Chondrocyte (in vitro differentiated cells): ENCODE data around the gene ZNF618. TPM values are rescaled to one million over a fixed set of nuclear protein-coding genes. Genes with fewer than 3 reads are reported as not detected.

Experiments
- DNase-seq: peaks from one replicate; pipeline ENCODE4 v3.0.0; 2021; ENCODE audit warnings: mixed read lengths, low spot score
- H3K27ac Mint-ChIP-seq: one replicate; pipeline ENCODE4 v1.8.0; 2021; ENCODE audit warnings: mild to moderate bottlenecking, moderate library complexity, mixed read lengths; ENCODE audit not compliant: unreplicated experiment
- H3K27me3 Mint-ChIP-seq: 2 replicates; pipeline ENCODE4 v1.8.0; 2021; ENCODE audit warnings: low read depth, mixed read lengths
- H3K36me3 Mint-ChIP-seq: 2 replicates; pipeline ENCODE4 v1.8.0; 2021; ENCODE audit warnings: low read depth, mixed read lengths
- H3K4me1 Mint-ChIP-seq: 2 replicates; pipeline ENCODE4 v1.8.0; 2021; ENCODE audit warnings: low read depth, mild to moderate bottlenecking, mixed read lengths
- H3K4me3 Mint-ChIP-seq: one replicate; pipeline ENCODE4 v1.8.0; 2021; ENCODE audit warnings: mild to moderate bottlenecking, moderate library complexity, mixed read lengths; ENCODE audit not compliant: unreplicated experiment
- H3K9me3 Mint-ChIP-seq: 2 replicates; pipeline ENCODE4 v1.8.0; 2021; ENCODE audit warnings: low read depth, mixed read lengths
- CTCF ChIP-seq: fragments of 200-600 bp; sonication (generic); IDR thresholded peaks from 2 replicates; pipeline ENCODE4 v1.5.0; 2021; ENCODE audit warnings: antibody characterized with exemption, mild to moderate bottlenecking, moderate library complexity
- total RNA-seq: library from RNA; stranded (reverse); gene quantifications from 3 replicates; pipeline ENCODE4 v1.2.1, GENCODE V29; 2021

Gene ZNF618
- total RNA-seq, 1 donor from 2014 or later = 25.5 TPM

DNA sequence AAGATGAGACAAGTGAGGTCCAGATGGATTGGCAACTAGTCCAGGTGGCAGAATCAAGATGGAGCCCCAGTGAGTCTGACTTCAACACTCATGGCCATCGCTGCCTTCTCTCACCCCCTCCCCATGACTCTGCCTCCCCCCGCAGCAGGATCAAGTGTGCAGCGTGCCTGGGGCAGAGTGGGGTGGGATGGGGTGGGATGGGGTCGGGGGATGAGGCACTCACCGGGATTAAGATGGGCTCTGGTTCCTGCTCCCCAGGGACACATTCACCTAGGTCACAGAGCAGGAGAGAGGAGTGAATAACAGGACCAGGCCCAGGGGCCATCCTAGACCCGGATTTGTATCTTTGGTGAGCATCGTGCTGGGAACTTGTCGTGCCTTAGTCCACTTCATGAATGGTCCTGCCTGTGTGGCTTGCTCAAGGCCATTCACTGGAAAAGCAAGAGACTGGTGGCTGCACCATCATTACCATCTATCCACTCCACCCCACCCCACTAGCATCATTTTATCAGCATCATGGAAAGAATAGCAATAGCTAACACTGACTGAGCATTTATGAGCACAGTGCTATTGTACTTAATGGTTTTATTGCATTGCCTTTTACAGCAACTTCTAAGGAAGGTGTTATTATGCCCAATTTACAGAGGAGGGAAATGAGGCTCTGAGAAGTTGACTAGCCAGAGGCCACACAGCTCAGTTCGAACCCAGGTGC is 193.5 kb downstream of the ZNF618 start:
- Mint-ChIP-seq H3K27ac (no peak overlapping the region), H3K9me3 (no peaks in the 10 kb centered on the region), H3K4me1 (no peaks in the 10 kb centered on the region), H3K4me3 (no peak overlapping the region), H3K36me3 (no peaks in the 10 kb centered on the region), H3K27me3 (peaks cover 11% of the 10 kb centered on the region)
- no peak for TF ChIP-seq CTCF
- peak; percentile 36 for DNase-seq

GRCh38 chr9:114070188-114071103 is 194.3 kb downstream of the ZNF618 start:
- no peaks in the 10 kb centered on the region for H3K36me3 Mint-ChIP-seq
- H3K4me1 Mint-ChIP-seq = no peaks in the 10 kb centered on the region

DNA sequence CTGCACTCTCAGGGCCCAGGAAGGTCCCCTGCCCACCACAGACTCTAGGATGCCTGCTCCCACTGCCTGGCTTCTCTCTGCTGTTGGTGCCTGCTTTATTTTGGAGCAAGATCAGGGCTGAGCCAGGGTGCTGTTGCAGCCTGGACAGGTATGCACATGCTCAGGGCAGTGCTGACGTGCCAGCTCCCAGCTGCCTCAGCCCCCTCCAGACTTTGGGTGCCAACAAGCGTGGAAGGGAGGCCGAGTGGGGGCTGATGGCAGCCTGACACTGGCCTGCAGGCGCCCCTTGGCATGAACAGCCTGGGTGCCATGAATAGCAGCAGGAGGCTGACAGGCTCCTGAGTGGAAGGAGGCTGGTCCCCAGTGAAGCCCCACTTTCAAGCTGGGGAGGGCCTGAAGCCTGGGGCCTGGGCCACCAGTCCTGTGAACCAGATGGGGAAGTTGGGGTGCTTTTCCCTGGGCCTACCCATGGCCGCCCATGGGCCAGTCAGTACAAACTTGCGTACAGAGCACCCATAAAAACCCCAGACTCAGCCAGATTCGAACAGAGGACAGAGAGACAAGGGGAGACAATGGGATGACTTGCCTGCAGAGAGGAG is 195.2 kb downstream of the ZNF618 start:
- H3K27ac Mint-ChIP-seq = no peak overlapping the region
- DNase-seq = peak; percentile 69
- H3K9me3 Mint-ChIP-seq = no peaks in the 10 kb centered on the region
- no peak overlapping the region for H3K4me3 Mint-ChIP-seq
- peaks cover 27% of the 10 kb centered on the region for H3K27me3 Mint-ChIP-seq
- no peak for TF ChIP-seq CTCF
- no peaks in the 10 kb centered on the region for H3K4me1 Mint-ChIP-seq
- no peaks in the 10 kb centered on the region for H3K36me3 Mint-ChIP-seq

More at GRCh38 chr9:114070188-114071103, 194.3 kb downstream of the ZNF618 start:
- no peak for TF ChIP-seq CTCF
- Mint-ChIP-seq H3K27me3 (peaks cover 19% of the 10 kb centered on the region), H3K27ac (no peak overlapping the region), H3K9me3 (no peaks in the 10 kb centered on the region), H3K4me3 (no peak overlapping the region)
- peak; percentile 78 for DNase-seq

DNA sequence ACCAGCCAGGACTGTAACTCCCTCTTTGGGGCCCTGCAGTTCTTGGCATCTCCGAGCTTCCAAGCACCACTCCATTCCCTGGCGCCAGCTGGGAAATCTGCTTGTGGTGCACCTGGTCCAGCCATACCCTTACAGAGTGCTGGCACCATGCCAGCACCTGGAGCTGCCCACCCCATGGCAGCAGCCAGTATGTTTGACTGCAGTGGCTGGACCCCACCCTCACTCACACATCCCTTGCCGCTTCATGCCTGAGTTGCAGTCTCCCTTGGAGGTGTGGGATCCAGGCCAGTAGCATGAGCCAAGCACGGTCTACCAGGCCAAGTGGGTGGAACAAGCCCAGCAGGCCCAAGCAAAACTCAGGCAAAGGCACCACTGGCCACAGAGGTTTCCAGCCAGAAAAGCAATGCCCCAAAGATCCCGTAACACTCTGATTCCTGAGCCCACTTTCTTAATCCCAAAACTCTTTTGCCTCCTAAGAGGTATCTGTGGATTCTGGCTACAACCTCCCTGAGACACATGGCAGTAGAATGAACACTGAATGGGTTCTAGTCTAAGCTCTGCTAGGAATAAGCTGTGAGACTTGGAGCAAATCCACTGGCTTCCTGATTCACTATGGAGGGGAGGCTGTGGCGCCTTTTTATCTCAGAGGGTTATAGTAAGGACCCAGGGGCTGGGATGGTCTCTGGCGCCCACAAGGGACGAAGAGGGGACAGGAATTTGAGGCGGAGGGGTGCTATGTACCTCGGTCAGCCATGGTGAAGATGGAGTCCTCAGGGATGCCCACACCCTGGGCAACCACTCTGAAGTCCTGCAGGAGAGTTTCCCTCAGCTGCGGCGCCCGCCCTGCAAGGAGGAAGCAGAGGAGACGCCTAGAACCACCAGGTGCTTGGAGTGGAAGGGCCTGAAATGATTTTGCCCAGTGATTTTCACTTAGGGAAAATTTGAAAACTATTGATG is 196.4 kb downstream of the ZNF618 start:
- no peaks in the 10 kb centered on the region for H3K36me3 Mint-ChIP-seq
- peak; percentile 84 for DNase-seq

More for the DNA sequence above, 196.4 kb downstream of the ZNF618 start:
- TF ChIP-seq CTCF = no peak
- peaks cover 37% of the 10 kb centered on the region for H3K27me3 Mint-ChIP-seq
- H3K4me3 Mint-ChIP-seq = no peak overlapping the region
- H3K27ac Mint-ChIP-seq = no peak overlapping the region
- no peaks in the 10 kb centered on the region for H3K4me1 Mint-ChIP-seq
- no peaks in the 10 kb centered on the region for H3K9me3 Mint-ChIP-seq
